ENCODE data around the gene STK32B. TPM values are rescaled to one million over a fixed set of nuclear protein-coding genes. Genes with fewer than 3 reads are reported as not detected.
"Not testable (repeated sequence)": the region's sequence is repeated elsewhere in the genome, so short reads cannot be mapped to it uniquely, and the experiment has no call there.

Gene STK32B
- total RNA-seq, 6 donors from 2014 or later: 0.22 to 3.4 (median 1.0) TPM

DNA sequence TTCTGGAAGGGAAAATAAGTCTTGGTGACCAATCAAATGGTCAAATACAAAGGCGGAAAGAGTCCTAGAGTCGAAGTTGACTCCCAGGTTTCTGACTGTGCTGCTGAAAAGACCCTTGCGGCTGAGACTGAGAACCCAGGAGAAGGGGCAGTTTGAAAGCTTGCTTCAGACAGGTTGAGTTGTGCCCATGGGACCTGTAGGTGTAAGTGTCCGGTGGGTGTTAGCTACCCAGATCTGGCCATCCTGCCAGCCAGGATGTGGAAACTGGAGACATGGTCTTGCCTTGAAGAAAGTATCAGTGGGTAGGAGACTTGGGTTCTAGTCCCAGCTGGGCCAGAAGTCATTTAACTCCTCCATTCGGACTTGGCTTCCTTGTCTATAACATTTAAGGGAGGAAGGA, 381.9 kb downstream of the STK32B start:
- no peak overlapping the region for H3K27ac ChIP-seq

DNA sequence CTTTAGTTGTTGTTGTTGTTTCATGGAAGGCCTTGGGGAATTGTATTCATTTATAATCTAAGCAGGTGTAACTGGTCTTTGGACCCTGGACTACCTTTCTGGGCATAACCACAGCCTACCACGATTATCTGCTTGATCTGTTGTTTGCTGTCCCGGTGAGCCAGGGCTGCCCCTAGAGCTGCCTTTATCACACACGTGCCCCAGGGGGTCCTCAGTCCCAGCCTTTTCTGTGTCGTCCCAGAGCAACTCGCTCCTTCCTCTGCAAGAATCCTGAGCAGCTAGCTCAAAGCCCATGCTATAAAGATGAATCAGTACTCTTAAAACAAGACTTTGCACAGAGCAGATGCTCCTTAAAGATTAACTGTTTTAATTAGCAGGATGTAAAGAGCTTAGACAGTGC, 383.9 kb downstream of the STK32B start:
- H3K36me3 ChIP-seq: no peaks in the 10 kb centered on the region
- H3K27me3 ChIP-seq: no peaks in the 10 kb centered on the region
- no peak for ATAC-seq (ENCODE audit: low FRiP score in 2 of 2)
- TF ChIP-seq EP300 (IDR thresholded peaks at IDR 0.05): no peak
- TF ChIP-seq POLR2A (IDR thresholded peaks at IDR 0.05): no peak
- no peak for TF ChIP-seq POLR2AphosphoS5 (IDR thresholded peaks at IDR 0.05)
- TF ChIP-seq, protein P1, sequence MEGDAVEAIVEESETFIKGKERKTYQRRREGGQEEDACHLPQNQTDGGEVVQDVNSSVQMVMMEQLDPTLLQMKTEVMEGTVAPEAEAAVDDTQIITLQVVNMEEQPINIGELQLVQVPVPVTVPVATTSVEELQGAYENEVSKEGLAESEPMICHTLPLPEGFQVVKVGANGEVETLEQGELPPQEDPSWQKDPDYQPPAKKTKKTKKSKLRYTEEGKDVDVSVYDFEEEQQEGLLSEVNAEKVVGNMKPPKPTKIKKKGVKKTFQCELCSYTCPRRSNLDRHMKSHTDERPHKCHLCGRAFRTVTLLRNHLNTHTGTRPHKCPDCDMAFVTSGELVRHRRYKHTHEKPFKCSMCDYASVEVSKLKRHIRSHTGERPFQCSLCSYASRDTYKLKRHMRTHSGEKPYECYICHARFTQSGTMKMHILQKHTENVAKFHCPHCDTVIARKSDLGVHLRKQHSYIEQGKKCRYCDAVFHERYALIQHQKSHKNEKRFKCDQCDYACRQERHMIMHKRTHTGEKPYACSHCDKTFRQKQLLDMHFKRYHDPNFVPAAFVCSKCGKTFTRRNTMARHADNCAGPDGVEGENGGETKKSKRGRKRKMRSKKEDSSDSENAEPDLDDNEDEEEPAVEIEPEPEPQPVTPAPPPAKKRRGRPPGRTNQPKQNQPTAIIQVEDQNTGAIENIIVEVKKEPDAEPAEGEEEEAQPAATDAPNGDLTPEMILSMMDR (IDR thresholded peaks at IDR 0.05): no peak
- no peaks in the 10 kb centered on the region for H3K4me1 ChIP-seq
- H3K9me3 ChIP-seq: no peaks in the 10 kb centered on the region
- WGBS, 2 donors: 40 to 49% methylated on average over 5 of the region's 5 CpGs
- no peak overlapping the region for H3K27ac ChIP-seq
- no peak for DNase-seq
- H3K4me3 ChIP-seq: no peak overlapping the region

More for the DNA sequence above, 381.9 kb downstream of the STK32B start:
- ATAC-seq (ENCODE audit: low FRiP score in 2 of 2) (no peak), DNase-seq (no peak)
- TF ChIP-seq EP300 (IDR thresholded peaks at IDR 0.05) (no peak), POLR2A (IDR thresholded peaks at IDR 0.05) (no peak), POLR2AphosphoS5 (IDR thresholded peaks at IDR 0.05) (no peak)
- TF ChIP-seq, protein P1 (IDR thresholded peaks at IDR 0.05): no peak
- H3K4me3 ChIP-seq: no peak overlapping the region
- H3K36me3 ChIP-seq: no peaks in the 10 kb centered on the region
- H3K4me1 ChIP-seq: no peaks in the 10 kb centered on the region
- peaks cover 0 to 3% (median 0%) of the 10 kb centered on the region in 4 donors for H3K9me3 ChIP-seq
- 87 to 90% methylated on average over 5 of the region's 5 CpGs for WGBS, 2 donors
- H3K27me3 ChIP-seq: no peaks in the 10 kb centered on the region

DNA sequence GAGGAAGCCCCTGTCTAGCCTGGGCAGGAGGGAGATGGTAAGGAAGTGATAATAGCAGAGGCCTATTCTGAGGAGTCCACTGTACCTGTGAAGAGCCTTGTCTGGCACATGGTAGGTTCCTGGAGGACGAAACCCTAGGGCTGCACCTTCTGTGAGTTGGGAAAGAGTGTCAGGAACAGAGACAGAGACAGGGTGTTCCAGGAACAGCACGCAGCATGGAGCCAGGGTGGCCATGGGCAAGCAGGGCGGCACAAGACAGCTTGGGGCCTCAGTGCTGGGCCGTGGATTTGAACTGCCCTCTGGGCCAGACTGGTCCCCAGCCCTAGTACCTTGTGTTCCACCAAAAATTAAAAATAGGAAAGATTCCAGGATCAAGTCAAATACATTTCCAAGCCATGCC, 384.5 kb downstream of the STK32B start:
- H3K27ac ChIP-seq: no peak overlapping the region
- peak in 1 of 2 donors; percentile 16 for DNase-seq
- TF ChIP-seq EP300 (IDR thresholded peaks at IDR 0.05): no peak
- TF ChIP-seq, protein P1 (IDR thresholded peaks at IDR 0.05): no peak
- no peak for TF ChIP-seq POLR2A (IDR thresholded peaks at IDR 0.05)
- TF ChIP-seq POLR2AphosphoS5 (IDR thresholded peaks at IDR 0.05): no peak
- no peaks in the 10 kb centered on the region for H3K27me3 ChIP-seq
- 73 to 78% methylated on average over 4 of the region's 4 CpGs for WGBS, 2 donors
- H3K4me3 ChIP-seq: no peak overlapping the region
- ATAC-seq (ENCODE audit: low FRiP score in 2 of 2): peak in 1 of 2 donors; percentile 57
- H3K36me3 ChIP-seq: no peaks in the 10 kb centered on the region
- H3K4me1 ChIP-seq: no peaks in the 10 kb centered on the region
- no peaks in the 10 kb centered on the region for H3K9me3 ChIP-seq

DNA sequence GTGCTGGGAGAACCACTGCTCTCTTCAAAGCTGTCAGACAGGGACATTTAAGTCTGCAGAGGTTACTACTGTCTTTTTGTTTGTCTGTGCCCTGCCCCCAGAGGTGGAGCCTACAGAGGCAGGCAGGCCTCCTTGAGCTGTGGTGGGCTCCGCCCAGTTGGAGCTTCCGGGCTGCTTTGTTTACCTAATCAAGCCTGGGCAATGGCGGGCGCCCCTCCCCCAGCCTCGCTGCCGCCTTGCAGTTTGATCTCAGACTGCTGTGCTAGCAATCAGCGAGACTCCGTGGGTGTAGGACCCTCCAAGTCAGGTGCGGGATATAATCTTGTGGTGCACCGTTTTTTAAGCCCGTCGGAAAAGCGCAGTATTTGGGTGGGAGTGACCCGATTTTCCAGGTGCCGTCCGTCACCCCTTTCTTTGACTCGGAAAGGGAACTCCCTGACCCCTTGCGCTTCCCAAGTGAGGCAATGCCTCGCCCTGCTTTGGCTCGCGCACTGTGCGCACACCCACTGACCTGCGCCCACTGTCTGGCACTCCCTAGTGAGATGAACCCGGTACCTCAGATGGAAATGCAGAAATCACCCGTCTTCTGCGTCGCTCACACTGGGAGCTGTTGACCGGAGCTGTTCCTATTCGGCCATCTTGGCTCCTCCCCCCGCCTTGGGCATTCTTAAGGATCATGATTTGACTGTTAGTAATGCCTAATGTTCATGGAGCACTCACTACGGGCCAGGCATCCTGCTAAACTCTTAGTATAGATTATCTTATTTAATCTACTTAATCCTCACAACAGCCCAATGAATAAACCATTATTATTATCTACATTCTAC, 392.9 kb downstream of the STK32B start:
- not testable (repeated sequence) for H3K9me3 ChIP-seq; H3K4me3 ChIP-seq; H3K36me3 ChIP-seq; ATAC-seq (ENCODE audit: low FRiP score in 2 of 2); H3K27me3 ChIP-seq; H3K4me1 ChIP-seq; H3K27ac ChIP-seq
- 86 to 96% methylated on average over 8 to 28 of the region's 31 CpGs for WGBS, 2 donors
- DNase-seq: peak in 1 of 2 donors; percentile 50

DNA sequence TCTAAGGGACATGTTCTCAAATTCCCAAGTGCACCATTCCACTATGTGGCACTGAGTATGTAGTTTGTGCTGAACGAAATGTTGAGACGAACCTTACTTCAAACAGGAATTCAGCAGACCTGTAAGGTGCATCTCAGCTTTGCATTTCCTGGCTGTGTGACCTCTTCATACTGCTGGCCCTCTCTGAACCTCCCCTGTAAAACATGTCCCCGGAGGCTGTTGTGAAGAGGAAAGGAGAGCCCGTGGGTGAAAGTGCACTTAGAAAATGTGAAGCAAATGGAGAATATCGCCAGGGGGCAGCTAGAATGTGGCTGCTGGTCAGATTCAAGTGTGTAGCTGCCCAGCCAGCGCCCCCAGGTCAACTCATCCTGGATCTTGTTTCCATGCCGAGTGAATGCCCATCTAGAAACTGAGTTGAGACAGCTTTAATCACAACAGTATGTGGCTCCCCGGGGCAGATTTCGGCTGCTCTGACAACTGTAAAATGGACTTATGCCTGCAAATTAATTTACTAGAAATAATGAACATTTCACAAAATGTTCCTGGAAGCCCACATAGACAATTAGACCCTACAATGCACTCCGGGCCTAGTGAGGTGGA, 393.7 kb downstream of the STK32B start:
- TF ChIP-seq POLR2AphosphoS5 (IDR thresholded peaks at IDR 0.05): no peak
- TF ChIP-seq, protein P1 (IDR thresholded peaks at IDR 0.05): no peak
- no peak for TF ChIP-seq POLR2A (IDR thresholded peaks at IDR 0.05)
- no peak for TF ChIP-seq EP300 (IDR thresholded peaks at IDR 0.05)
- no peak for DNase-seq
- no peaks in the 10 kb centered on the region for H3K4me1 ChIP-seq
- H3K4me3 ChIP-seq: no peak overlapping the region
- H3K36me3 ChIP-seq: no peaks in the 10 kb centered on the region
- WGBS, 2 donors: 92 to 93% methylated on average over 10 of the region's 10 CpGs
- ATAC-seq (ENCODE audit: low FRiP score in 2 of 2): no peak
- H3K27me3 ChIP-seq: no peaks in the 10 kb centered on the region
- no peaks in the 10 kb centered on the region for H3K9me3 ChIP-seq
- H3K27ac ChIP-seq: no peak overlapping the region

Data from upper lobe of left lung (tissue), 6 donors.